HG03135 (cell line): Measurements from ENCODE around the gene MGAT5B.

ENCODE experiments used
- ATAC-seq: cut with Tn5 transposase; IDR thresholded peaks from one replicate; pipeline ENCODE4 v1.9.1; 2021; ENCODE audit warnings: mild to moderate bottlenecking, moderate library complexity; ENCODE audit not compliant: unreplicated experiment

Gene MGAT5B

DNA sequence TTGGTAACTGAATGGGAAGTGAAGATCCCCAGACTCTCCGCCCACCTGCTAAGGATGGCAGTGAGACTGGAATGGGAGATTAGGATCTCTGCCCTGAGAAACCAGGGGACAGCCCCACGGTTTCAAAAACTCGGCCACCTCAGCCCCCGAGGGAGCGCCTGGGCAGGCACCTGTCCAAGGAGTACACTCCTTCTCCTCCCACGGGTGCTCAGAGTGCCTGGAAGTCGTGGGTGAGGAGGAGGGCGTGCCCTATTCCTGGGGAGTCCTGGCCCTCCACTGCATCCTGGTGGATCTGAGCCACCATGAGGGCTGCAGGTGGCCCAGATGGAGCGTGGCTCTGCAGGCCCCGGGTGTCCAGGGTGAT, 78.5 kb downstream of the MGAT5B start:
- ATAC-seq, result no peak

- ATAC-seq, result no peak
Measured at GRCh38 chr17:76947309-76947708, 79.1 kb downstream of the MGAT5B start.

GRCh38 chr17:76947771-76948170, 79.6 kb downstream of the MGAT5B start:
- no peak for ATAC-seq

DNA sequence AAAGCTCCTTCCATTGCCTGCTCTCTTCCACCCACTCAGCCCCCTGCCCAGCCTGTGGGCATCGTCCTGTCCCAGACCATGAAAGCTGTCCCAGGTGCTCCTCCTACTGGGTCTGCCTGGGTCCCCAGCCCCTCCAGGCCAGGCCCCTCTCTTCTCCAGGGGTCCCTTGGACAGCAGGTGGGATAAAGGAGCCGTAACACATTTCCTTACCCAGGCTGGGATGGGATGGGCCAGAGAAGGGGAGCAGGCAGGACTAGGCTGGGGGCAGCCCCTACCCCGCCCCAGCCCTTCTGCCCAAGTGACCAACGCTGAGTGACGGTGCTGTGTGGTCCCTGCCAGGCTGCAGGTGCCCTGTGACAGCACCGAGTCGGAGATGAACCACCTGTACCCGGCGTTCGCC, 80.1 kb downstream of the MGAT5B start:
- ATAC-seq, result no peak

- ATAC-seq, result no peak
Measured at GRCh38 chr17:76948726-76949342, 80.6 kb downstream of the MGAT5B start.

GRCh38 chr17:76949913-76950695, 81.9 kb downstream of the MGAT5B start:
- ATAC-seq, result no peak

GRCh38 chr17:76951375-76951905, 83.2 kb downstream of the MGAT5B start:
- ATAC-seq, result no peak

- no peak for ATAC-seq
Measured at GRCh38 chr17:76952402-76952801, 84.2 kb downstream of the MGAT5B start.

- no peak for ATAC-seq
Measured at GRCh38 chr17:76953066-76953465, 84.9 kb downstream of the MGAT5B start.

DNA sequence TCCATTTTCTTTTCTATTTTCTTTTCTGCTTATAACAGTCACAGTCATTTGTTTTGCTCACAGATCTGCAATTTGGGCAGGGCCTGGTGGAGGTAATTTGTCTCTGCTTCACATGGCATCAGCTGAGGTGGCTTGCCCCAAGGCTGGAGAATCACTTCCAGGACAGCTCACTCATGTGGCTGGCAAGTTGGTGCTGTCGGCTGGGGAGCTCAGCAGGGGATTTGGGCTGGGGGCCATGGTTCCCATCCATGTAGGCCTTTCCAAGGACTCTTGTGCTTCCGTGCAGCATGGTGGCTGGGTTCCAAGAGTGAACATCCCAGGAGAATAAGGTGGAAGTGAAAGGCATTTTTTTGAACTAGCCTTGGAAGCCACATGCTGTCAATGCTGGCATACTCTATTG, 85.7 kb downstream of the MGAT5B start:
- no peak for ATAC-seq

DNA sequence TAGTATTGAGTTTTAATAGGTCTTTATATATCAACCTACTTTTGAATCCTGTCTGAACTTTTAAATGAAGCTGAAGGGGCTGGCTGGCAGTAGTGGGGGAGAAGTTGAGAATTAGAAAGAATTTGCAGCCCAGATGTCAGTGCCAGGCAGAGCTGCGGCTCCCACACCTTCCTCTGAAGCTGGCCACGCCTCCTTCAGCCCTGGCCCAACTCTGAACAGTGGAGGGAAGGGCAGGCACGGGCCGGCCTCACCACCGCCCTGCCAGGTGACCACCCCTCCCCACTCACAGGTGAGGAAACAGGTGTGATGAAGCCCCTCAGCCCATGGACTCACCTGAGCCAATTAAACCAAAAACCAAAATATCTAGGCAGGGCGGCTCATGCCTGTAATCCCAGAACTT, 87.0 kb downstream of the MGAT5B start:
- ATAC-seq, result no peak

- ATAC-seq, result no peak
Measured at GRCh38 chr17:76956846-76957540, 88.8 kb downstream of the MGAT5B start.

DNA sequence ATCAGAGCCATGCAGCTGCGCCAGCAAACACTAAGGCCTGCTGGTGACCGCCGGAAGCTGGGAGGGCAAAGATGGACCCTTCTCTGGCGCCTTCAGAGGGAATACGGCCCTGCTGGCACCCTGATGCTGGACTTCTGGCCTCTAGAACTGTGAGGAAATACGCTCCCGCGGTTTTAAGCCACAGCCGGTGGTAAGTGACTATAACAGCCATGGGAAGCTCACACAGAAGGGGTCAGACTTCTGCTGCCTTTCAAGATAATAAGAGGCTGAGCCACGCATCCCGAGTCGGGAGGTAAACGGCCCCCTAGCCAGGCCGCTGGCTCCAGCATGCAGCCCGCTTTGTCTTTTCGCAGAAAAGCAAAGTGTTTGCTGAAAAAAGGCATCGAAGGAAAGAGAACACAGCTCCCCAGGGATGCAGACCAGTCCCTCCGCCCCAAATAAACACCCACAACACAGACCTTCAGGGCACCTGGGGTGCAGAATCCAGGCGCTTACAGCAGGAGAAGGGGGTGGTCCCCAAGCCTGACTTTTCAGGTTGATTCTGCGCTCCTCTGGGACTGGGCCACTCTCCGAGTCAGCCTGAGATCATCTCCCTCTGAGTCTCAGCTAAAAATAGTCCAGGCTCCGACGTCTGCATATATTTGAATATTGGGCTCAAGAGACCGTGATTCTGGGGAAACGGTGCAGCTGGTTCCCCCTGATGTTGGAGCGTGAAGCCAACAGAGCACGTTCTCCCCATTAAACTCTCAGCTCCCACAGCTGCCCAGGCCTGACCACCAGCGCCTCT, 89.7 kb downstream of the MGAT5B start:
- ATAC-seq, result no peak

- no peak for ATAC-seq
Measured at GRCh38 chr17:76958974-76959373, 90.8 kb downstream of the MGAT5B start.

DNA sequence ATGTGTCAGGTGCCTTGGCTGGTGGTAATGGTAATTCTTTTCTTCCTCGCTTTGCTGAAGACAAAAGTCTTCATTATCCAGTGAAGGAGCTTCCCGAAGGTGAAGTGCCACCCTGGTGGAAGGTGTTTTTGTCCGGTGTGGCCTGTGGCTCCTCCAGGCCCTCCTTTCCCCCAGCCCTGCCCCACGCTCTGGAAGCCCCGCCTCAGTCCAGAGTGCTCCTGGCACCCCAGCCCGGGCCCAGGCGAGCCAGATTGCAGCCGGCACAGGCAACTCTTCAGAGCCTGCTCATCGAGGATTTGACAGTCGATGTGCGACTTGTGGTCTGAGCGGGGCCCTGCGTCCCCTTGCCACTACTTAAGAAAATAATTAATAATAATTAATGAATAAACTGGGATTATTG, 93.7 kb downstream of the MGAT5B start:
- ATAC-seq, result no peak

DNA sequence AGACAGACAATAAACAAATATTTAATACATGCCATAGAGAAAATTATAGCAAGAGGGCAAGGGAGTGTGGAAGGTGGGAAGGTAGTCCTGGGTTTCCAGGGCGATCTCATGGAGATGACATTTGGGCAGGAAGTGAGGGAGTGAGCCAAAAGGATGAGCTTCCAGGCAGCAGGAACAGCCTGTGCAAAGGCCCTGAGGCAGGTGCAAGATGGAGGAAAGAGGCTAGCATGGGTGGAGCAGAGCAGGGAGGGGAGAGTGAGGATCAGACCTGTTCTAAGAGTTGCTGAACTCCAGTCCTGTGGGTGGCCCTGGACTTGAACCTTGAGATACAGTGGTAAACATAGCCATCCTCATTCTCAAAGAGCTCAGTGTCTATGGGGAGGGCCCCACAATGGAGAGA, 94.7 kb downstream of the MGAT5B start:
- ATAC-seq, result no peak

- ATAC-seq, result no peak
Measured at GRCh38 chr17:76966016-76966415, 97.8 kb downstream of the MGAT5B start.

GRCh38 chr17:76966486-76967181, 98.4 kb downstream of the MGAT5B start:
- ATAC-seq, result no peak

- ATAC-seq, result no peak
Measured at GRCh38 chr17:76967762-76968161, 99.6 kb downstream of the MGAT5B start.
